Lung (tissue), 12 donors: ENCODE data around the gene RBP5. TPM values are rescaled to one million over a fixed set of nuclear protein-coding genes. Genes with fewer than 3 reads are reported as not detected.

ENCODE experiments used
- ATAC-seq: fragments of 200-7000 bp; cut with Tn5 transposase; one replicate; pipeline ENCODE4 v1.9.1; 2020; ENCODE audit warnings: moderate number of reproducible peaks; ENCODE audit not compliant: insufficient read depth, low FRiP score
- DNase-seq, 3 donors: peaks; one replicate each; pipeline ENCODE4 v3.0.0-alpha.2; 2013 to 2017
- H3K27ac ChIP-seq, 2 donors: one replicate each; pipeline ENCODE4 v1.5.1; 2013; ENCODE audit warnings: mild to moderate bottlenecking in 2 of 2, moderate library complexity in 2 of 2, control low read depth in 1 of 2, inconsistent platforms in 1 of 2, low read depth in 1 of 2, low read length in 1 of 2
- H3K27me3 ChIP-seq, 3 donors: one replicate each; pipeline ENCODE4 v1.5.1; 2013; ENCODE audit warnings: low read length in 2 of 3; ENCODE audit not compliant: control insufficient read depth in 3 of 3, insufficient read depth in 3 of 3
- H3K36me3 ChIP-seq, 4 donors: one replicate each; pipeline ENCODE4 v1.5.1; 2013; ENCODE audit warnings: low read length in 4 of 4, mild to moderate bottlenecking in 1 of 4, moderate library complexity in 1 of 4; ENCODE audit not compliant: control insufficient read depth in 4 of 4, insufficient read depth in 4 of 4
- H3K4me1 ChIP-seq, 5 donors: one replicate each; pipeline ENCODE4 v1.5.1; 2013; ENCODE audit warnings: low read length in 5 of 5, mild to moderate bottlenecking in 2 of 5, moderate library complexity in 1 of 5; ENCODE audit not compliant: control insufficient read depth in 5 of 5, insufficient read depth in 5 of 5
- H3K4me3 ChIP-seq: one replicate; pipeline ENCODE4 v1.5.1; 2013; ENCODE audit warnings: mild to moderate bottlenecking, control low read depth, moderate library complexity
- H3K9ac ChIP-seq, 2 donors: one replicate each; pipeline ENCODE4 v1.5.1; 2013; ENCODE audit warnings: low read length in 2 of 2, control low read depth in 1 of 2; ENCODE audit not compliant: insufficient read depth in 1 of 2
- H3K9me3 ChIP-seq, 4 donors: one replicate each; pipeline ENCODE4 v1.5.1; 2013; ENCODE audit warnings: low read length in 3 of 4, mild to moderate bottlenecking in 1 of 4, moderate library complexity in 1 of 4; ENCODE audit not compliant: control insufficient read depth in 4 of 4, insufficient read depth in 3 of 4
- CTCF ChIP-seq: IDR thresholded peaks from 2 replicates; pipeline ENCODE4 v1.5.1; 2012; ENCODE audit warnings: mild to moderate bottlenecking; ENCODE audit errors: control extremely low read depth, extremely low read depth
- WGBS, 2 donors: extraction: QIAGEN DNeasy Blood & Tissue Kit; methylation state at CpG; one replicate each; pipeline ENCODE4 v1.1.7; 2013; 5-methylcytosine and 5-hydroxymethylcytosine counted together
- polyA plus RNA-seq, 2 donors: library from polyadenylated mRNA; stranded (reverse); fragments of 200-250 nt; gene quantifications; one replicate each; pipeline ENCODE4 v1.2.1, GENCODE V29; 2013
- total RNA-seq, 2 donors: library from RNA; depleted of rRNA in 1 of 2; stranded (reverse); fragments of >200 nt in 1 of 2; gene quantifications; one replicate each; pipeline ENCODE4 v1.2.1, GENCODE V29; 2014 to 2021
- donor health status: control.
- donor health status: control.
- donor health status: Bipolar disorder and iron deficiency.
- donor health status: healthy.
- donor health status: DM: yes; HTN: yes; CAD: no.

The RBP5 gene
- total and polyA plus RNA-seq, 4 donors, result 1.9 to 3.3 (median 2.4) TPM

GRCh38 chr12:7081037-7081436 lies 47.7 kb downstream of the RBP5 start:
- Histone ChIP-seq H3K9me3 (peaks cover 0 to 10% (median under 1%) of the 10 kb centered on the region in 4 donors), H3K4me1 (peaks cover 0 to 4% (median 3%) of the 10 kb centered on the region in 5 donors), H3K27ac (no peak overlapping the region), H3K4me3 (no peak overlapping the region), H3K27me3 (no peaks in the 10 kb centered on the region), H3K36me3 (peaks cover 0 to 34% (median 23%) of the 10 kb centered on the region in 4 donors), H3K9ac (no peak overlapping the region)
- 84 to 90% methylated on average over 14 of the region's 14 CpGs for WGBS, 2 donors
- no peak for DNase-seq
- no peak for ATAC-seq
- TF ChIP-seq CTCF, result no peak

- Histone ChIP-seq H3K9ac (no peak overlapping the region), H3K27ac (peak overlapping the region in 1 of 2 donors; percentile 58), H3K36me3 (peaks cover 0 to 22% (median 14%) of the 10 kb centered on the region in 4 donors), H3K27me3 (no peaks in the 10 kb centered on the region), H3K4me3 (no peak overlapping the region), H3K9me3 (peaks cover 0 to 5% (median 0%) of the 10 kb centered on the region in 4 donors), H3K4me1 (peaks cover 0 to 4% (median 3%) of the 10 kb centered on the region in 5 donors)
- no peak for TF ChIP-seq CTCF
- no peak for DNase-seq
- ATAC-seq, result peak; percentile 38
These were observed 48.9 kb downstream of the RBP5 start for GRCh38 chr12:7079826-7080125.

- no peak overlapping the region for H3K4me3 ChIP-seq
- ATAC-seq, result no peak
- no peak overlapping the region for H3K9ac ChIP-seq
- peaks cover 0 to 2% (median 0%) of the 10 kb centered on the region in 4 donors for H3K9me3 ChIP-seq
- WGBS, 2 donors, result 70 to 74% methylated on average over 4 of the region's 4 CpGs
- H3K4me1 ChIP-seq, result peaks cover 0 to 4% (median 3%) of the 10 kb centered on the region in 5 donors
- DNase-seq, result no peak
- TF ChIP-seq CTCF, result no peak
- H3K27me3 ChIP-seq, result no peaks in the 10 kb centered on the region
- no peak overlapping the region for H3K27ac ChIP-seq
- peaks cover 0 to 15% (median 9%) of the 10 kb centered on the region in 4 donors for H3K36me3 ChIP-seq
These were observed 50.5 kb downstream of the RBP5 start for GRCh38 chr12:7078163-7078562.

GRCh38 chr12:7076493-7076892 lies 52.2 kb downstream of the RBP5 start:
- Histone ChIP-seq H3K4me1 (peaks cover 0 to 4% (median 2%) of the 10 kb centered on the region in 5 donors), H3K9ac (no peak overlapping the region), H3K36me3 (peaks cover 0 to 9% (median 6%) of the 10 kb centered on the region in 4 donors), H3K27ac (no peak overlapping the region), H3K4me3 (no peak overlapping the region), H3K9me3 (no peaks in the 10 kb centered on the region), H3K27me3 (no peaks in the 10 kb centered on the region)
- DNase-seq (no peak), ATAC-seq (no peak)
- 94 to 96% methylated on average over 4 of the region's 4 CpGs for WGBS, 2 donors
- TF ChIP-seq CTCF, result no peak
